Body of pancreas (tissue), 4 donors: ENCODE results near the gene ID4. TPM values are rescaled to one million over a fixed set of nuclear protein-coding genes. Genes with fewer than 3 reads are reported as not detected.

Experiments
- ATAC-seq: fragments of 150-250 bp; one replicate; pipeline ENCODE4 v1.9.1; 2016
- DNase-seq, 4 donors: peaks; one replicate each; pipeline ENCODE4 v3.0.0-alpha.2; 2019
- H3K27ac ChIP-seq, 4 donors: fragments of 200-600 bp; sonication (generic); 1 replicate in 3 of 4; 2 replicates in 1 of 4; pipeline versions ENCODE4 v1.5.1 to v1.6.1; 2016 to 2019; ENCODE audit warnings: mild to moderate bottlenecking in 1 of 4, mixed read lengths in 1 of 4, moderate library complexity in 1 of 4
- H3K27me3 ChIP-seq, 2 donors: fragments of 200-600 bp; sonication (generic); one replicate each; pipeline ENCODE4 v1.6.0; 2016; ENCODE audit warnings: mild to moderate bottlenecking in 1 of 2
- H3K36me3 ChIP-seq, 2 donors: fragments of 200-600 bp; sonication (generic); replicated peaks in 1 of 2; 2 replicates each; pipeline ENCODE4 v1.5.1; 2016; ENCODE audit warnings: low read depth in 2 of 2; ENCODE audit not compliant: insufficient read depth in 1 of 2
- H3K4me1 ChIP-seq: fragments of 200-600 bp; sonication (generic); one replicate; pipeline ENCODE4 v1.6.0; 2016
- H3K4me3 ChIP-seq, 2 donors: fragments of 200-600 bp; sonication (generic); 1 replicate in 1 of 2; 2 replicates in 1 of 2; pipeline ENCODE4 v1.5.1; 2016 to 2019
- H3K9me3 ChIP-seq, 3 donors: fragments of 200-600 bp; sonication (generic); 1 replicate in 2 of 3; 2 replicates in 1 of 3; pipeline ENCODE4 v1.5.1; 2016
- POLR2A ChIP-seq, 3 donors: fragments of 450-650 bp; IDR thresholded peaks; one replicate each; pipeline ENCODE4 v1.6.1; 2016; ENCODE audit warnings: antibody characterized with exemption in 3 of 3, mild to moderate bottlenecking in 2 of 3
- WGBS, 2 donors: methylation state at CpG; one replicate each; pipeline ENCODE4 v1.1.5; 2017; 5-methylcytosine and 5-hydroxymethylcytosine counted together
- intact Hi-C: fragments of 100-400 bp; cut with DNase I; formaldehyde crosslinking; loops from one replicate; pipeline ENCODE4 v1.15.1; 2023
- total RNA-seq, 2 donors: library from RNA; depleted of rRNA; stranded (reverse); fragments of >200 nt; gene quantifications; one replicate each; pipeline ENCODE4 v1.1.0, GENCODE V29; 2016
- TF ChIP-seq, protein P1 (sequence below), 7 experiments: fragments of 450-650 bp in 4 of 7; fragments of 200-600 bp in 3 of 7; sonication (generic) in 3 of 7; IDR thresholded peaks; one replicate each; pipeline ENCODE4 v1.5.1; 2016 to 2019; ENCODE audit warnings: antibody characterized with exemption in 7 of 7

Gene ID4
- total RNA-seq, 2 donors from 2014 or later: 53.7 to 72.5 TPM

DNA sequence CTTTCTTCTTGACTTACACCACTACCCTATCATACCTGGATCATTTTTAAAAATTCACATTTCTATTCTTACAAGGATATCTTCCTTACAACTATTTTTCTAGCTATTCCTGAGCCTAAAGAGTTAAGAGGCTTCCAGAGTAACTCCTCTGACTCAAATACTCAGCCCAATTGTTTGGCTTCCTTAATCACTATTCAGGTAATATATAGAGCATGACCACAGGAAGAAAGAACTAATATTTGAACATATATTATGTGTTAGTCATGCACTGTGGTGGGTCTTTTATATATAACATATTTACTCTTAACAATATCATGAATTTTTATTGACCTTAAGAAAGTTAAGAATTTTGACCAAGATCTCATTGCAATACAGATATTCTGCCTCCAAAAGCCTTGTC, 42.0 kb upstream of the ID4 start:
- no peaks in the 10 kb centered on the region for H3K27me3 ChIP-seq
- DNase-seq (no peak), ATAC-seq (no peak)
- intact Hi-C loops: no loop called here
- TF ChIP-seq, protein P1, sequence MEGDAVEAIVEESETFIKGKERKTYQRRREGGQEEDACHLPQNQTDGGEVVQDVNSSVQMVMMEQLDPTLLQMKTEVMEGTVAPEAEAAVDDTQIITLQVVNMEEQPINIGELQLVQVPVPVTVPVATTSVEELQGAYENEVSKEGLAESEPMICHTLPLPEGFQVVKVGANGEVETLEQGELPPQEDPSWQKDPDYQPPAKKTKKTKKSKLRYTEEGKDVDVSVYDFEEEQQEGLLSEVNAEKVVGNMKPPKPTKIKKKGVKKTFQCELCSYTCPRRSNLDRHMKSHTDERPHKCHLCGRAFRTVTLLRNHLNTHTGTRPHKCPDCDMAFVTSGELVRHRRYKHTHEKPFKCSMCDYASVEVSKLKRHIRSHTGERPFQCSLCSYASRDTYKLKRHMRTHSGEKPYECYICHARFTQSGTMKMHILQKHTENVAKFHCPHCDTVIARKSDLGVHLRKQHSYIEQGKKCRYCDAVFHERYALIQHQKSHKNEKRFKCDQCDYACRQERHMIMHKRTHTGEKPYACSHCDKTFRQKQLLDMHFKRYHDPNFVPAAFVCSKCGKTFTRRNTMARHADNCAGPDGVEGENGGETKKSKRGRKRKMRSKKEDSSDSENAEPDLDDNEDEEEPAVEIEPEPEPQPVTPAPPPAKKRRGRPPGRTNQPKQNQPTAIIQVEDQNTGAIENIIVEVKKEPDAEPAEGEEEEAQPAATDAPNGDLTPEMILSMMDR (IDR thresholded peaks at IDR 0.05): no peak
- TF ChIP-seq POLR2A (IDR thresholded peaks at IDR 0.05): no peak
- H3K4me1 ChIP-seq: no peaks in the 10 kb centered on the region
- no peak overlapping the region for H3K4me3 ChIP-seq
- H3K27ac ChIP-seq: no peak overlapping the region
- H3K36me3 ChIP-seq: no peaks in the 10 kb centered on the region
- H3K9me3 ChIP-seq: no peaks in the 10 kb centered on the region

DNA sequence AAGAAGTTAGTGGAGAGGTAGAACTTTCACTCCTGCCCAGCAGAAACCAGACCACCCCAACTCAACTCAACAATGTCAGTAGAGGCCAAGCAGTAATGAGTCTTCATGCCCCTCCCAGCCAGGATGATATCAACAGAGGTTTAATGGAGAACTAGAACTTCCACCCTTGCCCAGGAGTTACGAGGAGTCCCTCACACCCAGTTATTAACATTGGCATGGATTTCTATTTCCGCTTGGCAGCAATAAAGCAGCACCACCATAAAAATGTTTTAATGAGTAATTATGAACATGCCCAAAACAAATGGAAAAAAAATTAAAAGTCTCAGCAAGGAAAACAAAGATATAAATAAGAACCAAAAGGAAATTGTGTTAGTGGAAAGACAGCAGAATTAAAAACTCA, 40.7 kb upstream of the ID4 start:
- intact Hi-C loops: no loop called here
- Histone ChIP-seq H3K27me3 (no peaks in the 10 kb centered on the region), H3K27ac (no peak overlapping the region), H3K9me3 (no peaks in the 10 kb centered on the region), H3K4me1 (no peaks in the 10 kb centered on the region), H3K36me3 (no peaks in the 10 kb centered on the region), H3K4me3 (no peak overlapping the region)
- ATAC-seq: no peak
- WGBS, 2 donors: 68 to 82% methylated on average over 2 of the region's 2 CpGs
- no peak for TF ChIP-seq POLR2A (IDR thresholded peaks at IDR 0.05)
- TF ChIP-seq, protein P1 (IDR thresholded peaks at IDR 0.05): no peak
- no peak for DNase-seq

DNA sequence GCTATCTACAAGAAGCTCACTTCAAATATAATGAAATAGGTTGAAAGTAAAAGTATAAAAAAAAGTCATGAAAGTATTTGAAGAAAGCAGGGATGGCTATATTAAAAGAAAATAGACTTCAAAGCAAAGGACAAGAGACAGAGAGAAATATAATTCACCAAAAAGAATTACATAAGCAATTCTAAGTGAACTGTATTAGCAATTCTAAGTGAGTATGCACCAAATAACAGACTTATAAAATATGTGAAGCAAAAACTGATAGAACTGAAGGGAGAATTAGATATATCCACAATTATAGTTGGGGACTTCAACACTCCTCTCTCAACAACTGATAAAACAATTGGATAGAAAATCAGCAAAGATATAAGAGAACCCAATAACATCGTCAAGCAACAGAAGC, 38.8 kb upstream of the ID4 start:
- no peak for TF ChIP-seq POLR2A (IDR thresholded peaks at IDR 0.05)
- TF ChIP-seq, protein P1 (IDR thresholded peaks at IDR 0.05): no peak
- ATAC-seq: no peak
- 83 to 97% methylated on average over 1 of the region's 1 CpG for WGBS, 2 donors
- Histone ChIP-seq H3K27ac (no peak overlapping the region), H3K9me3 (no peaks in the 10 kb centered on the region), H3K4me1 (no peaks in the 10 kb centered on the region), H3K36me3 (no peaks in the 10 kb centered on the region), H3K4me3 (no peak overlapping the region), H3K27me3 (no peaks in the 10 kb centered on the region)
- intact Hi-C loops: no loop called here
- DNase-seq: no peak

DNA sequence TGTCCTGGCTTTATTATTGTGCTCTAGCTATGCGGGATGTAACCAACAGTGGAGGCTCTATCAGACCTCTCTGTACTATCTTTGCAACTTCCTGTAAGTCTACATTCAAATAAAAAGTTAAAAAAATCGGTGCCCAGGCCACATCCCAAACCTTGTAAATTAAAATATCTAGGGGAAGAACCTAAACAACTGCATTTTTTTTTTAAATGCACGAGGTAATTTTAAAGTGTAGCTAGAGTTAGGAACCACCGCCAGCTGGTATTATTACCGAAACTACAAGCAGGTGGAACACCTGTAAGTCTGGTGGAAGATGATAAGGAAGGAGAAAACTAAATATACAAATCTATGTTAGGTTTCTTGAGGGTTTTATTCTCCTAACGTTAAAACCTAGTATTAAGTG, 34.5 kb upstream of the ID4 start:
- Histone ChIP-seq H3K9me3 (no peaks in the 10 kb centered on the region), H3K36me3 (no peaks in the 10 kb centered on the region), H3K27ac (peak overlapping the region in 2 of 4 donors; percentile 60 to 93), H3K27me3 (no peaks in the 10 kb centered on the region), H3K4me3 (no peak overlapping the region), H3K4me1 (peaks cover 15% of the 10 kb centered on the region)
- intact Hi-C loops: no loop called here
- TF ChIP-seq, protein P1 (IDR thresholded peaks at IDR 0.05): no peak
- no peak for TF ChIP-seq POLR2A (IDR thresholded peaks at IDR 0.05)
- DNase-seq (no peak), ATAC-seq (no peak)
- whole genome bisulfite sequencing, 2 donors: 29 to 37% methylated on average over 6 of the region's 6 CpGs

DNA sequence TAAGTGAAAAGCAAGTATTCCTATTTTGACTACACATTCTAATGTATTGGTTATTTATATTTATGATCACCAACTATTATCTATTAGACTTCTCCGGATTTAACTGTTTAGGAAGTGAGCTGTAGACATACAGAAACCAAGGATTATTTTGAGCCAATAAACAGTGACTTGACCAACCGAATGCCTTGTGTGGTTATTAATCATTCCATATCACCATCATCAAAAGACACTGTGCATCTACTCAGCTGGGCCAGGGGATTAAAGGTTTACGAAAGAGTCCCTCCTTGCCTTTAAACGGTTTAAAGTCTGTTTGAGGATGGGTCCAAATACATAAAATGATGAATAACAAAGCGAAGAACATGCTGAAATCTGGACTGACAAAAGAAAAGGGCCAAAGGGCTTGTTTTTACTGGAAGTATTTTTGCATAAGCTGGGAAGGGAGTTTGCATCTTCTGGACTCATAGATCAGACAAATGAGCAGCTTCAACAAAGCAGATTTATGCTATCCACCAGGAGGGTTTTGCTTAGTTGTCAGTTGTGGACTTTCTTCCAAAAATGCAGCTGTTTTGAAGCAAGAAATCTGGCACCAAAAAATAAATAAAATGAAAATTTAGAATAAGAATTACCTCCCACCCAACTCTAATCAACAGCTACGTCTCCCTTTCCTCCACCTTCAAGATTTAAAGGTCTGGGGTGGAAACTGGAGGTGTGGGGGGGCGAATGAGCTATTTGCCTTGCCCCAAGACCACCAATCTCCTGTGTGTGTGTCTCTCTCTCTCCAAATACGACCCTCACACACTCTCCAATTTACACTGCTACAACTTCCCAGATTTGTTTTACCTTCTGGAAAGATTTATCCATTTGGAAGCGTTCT, 33.6 kb upstream of the ID4 start:
- intact Hi-C loops: no loop called here
- H3K27ac ChIP-seq: peak overlapping the region; percentile 28 to 93 (median 74)
- peaks cover 15% of the 10 kb centered on the region for H3K4me1 ChIP-seq
- ATAC-seq (no peak), DNase-seq (no peak)
- no peaks in the 10 kb centered on the region for H3K27me3 ChIP-seq
- WGBS, 2 donors: 29 to 32% methylated on average over 9 of the region's 9 CpGs
- no peaks in the 10 kb centered on the region for H3K36me3 ChIP-seq
- TF ChIP-seq, protein P1 (IDR thresholded peaks at IDR 0.05): no peak
- TF ChIP-seq POLR2A (IDR thresholded peaks at IDR 0.05): no peak
- no peak overlapping the region for H3K4me3 ChIP-seq
- no peaks in the 10 kb centered on the region for H3K9me3 ChIP-seq
